GM12873 (cell line): Measurements from ENCODE around the gene TSHZ2.

Experiments used
- TF ChIP-seq, protein P1 (sequence below): IDR thresholded peaks from 2 replicates; pipeline ENCODE4 v1.5.1; 2012; ENCODE audit warnings: low read depth, mild to moderate bottlenecking, moderate library complexity, low read length, control low read depth; ENCODE audit not compliant: insufficient read depth; ENCODE audit errors: missing control alignments

Gene TSHZ2

DNA sequence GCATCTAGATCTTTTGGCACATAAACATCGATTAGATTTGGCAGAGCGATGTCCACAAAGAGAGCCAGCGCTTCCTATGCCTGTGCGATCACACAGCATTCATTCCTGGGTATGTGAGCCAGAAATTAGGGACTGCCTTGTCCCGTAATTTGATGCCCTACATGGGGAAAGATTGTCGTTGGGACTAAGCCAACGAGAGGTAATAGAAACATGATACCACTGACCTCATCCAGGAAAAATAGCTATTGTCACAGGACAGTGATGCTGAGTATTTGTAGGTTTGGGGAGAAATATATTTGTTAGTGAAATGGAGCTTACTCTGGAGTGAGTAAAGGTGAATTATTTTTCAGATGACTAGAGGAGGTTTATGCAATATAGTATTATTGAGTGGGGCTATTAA is 154.0 kb downstream of the TSHZ2 start:
- TF ChIP-seq, protein P1, sequence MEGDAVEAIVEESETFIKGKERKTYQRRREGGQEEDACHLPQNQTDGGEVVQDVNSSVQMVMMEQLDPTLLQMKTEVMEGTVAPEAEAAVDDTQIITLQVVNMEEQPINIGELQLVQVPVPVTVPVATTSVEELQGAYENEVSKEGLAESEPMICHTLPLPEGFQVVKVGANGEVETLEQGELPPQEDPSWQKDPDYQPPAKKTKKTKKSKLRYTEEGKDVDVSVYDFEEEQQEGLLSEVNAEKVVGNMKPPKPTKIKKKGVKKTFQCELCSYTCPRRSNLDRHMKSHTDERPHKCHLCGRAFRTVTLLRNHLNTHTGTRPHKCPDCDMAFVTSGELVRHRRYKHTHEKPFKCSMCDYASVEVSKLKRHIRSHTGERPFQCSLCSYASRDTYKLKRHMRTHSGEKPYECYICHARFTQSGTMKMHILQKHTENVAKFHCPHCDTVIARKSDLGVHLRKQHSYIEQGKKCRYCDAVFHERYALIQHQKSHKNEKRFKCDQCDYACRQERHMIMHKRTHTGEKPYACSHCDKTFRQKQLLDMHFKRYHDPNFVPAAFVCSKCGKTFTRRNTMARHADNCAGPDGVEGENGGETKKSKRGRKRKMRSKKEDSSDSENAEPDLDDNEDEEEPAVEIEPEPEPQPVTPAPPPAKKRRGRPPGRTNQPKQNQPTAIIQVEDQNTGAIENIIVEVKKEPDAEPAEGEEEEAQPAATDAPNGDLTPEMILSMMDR, result no peak

DNA sequence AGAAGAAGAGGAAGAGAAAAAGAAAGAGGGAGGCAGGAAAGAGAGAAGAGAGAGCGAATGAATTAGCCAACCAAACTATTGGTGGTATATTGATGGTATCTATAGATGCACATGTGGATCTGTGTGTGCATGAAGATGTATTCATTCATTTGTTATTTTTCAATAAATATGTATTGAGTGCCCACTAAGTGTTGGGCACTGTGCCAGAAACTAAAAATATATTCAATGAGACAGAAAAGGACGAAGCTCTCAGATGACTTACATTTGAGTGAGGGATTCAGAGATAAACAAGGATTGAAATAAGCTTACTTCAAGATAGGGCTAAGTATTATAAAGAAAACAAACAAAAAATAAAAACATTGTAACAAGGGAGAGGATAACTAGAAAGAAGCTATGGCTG is 154.9 kb downstream of the TSHZ2 start:
- TF ChIP-seq, protein P1, result no peak

DNA sequence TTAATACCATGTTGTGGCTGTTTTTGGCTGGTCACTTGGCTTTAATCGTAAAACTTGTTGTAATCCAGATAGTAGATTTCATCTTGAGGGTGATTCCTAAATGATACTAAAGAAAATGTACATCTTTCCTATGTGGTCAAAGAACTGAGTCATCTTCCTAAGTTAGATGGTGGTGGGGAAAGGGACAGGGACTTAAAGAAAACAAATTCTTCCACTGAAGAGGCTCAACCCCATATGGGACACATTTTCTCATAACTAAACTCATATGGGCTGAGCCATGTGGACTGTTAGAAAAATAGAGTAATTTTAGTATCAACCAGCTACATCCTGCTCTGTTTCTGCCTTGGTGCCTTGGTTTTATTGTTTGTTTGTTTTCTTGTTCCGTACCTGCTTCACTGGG is 155.8 kb downstream of the TSHZ2 start:
- TF ChIP-seq, protein P1, result no peak

DNA sequence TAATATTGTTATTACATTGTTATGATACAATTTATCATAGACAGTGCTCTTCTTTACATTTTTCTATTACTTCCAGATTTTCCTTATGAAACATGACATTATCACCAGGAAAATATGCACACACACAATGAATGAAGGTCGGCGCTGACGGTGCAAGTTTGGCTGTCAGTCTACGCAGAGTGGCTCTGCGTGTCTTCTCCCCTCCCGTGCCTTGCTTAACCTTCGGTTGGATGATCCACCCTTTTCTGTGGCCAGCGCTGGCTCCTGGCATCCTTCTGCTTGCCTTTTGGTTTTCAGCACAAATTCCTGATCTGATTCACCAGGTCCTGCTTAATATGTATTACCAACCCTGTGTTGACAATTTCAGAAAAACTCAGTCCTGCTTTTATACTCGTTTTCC is 157.4 kb downstream of the TSHZ2 start:
- TF ChIP-seq, protein P1, result no peak

DNA sequence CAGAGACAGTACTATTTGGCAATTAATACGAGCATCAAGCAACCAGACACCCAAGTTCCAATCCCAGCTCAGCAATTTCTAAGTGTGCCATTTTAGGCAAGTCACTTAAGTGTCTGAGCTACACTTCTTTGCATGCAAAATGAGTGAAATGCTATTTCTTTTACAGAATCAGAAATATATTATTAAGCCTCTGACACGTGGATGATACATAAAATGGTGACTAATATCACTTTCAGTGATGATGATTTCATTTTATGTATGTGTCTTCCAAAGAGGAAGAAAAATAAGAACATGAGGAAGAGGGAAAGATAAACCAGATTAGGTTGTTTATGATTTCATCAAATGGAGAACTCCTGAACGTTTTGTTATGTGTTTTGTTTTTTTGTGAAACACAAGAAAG is 158.6 kb downstream of the TSHZ2 start:
- TF ChIP-seq, protein P1, result no peak

DNA sequence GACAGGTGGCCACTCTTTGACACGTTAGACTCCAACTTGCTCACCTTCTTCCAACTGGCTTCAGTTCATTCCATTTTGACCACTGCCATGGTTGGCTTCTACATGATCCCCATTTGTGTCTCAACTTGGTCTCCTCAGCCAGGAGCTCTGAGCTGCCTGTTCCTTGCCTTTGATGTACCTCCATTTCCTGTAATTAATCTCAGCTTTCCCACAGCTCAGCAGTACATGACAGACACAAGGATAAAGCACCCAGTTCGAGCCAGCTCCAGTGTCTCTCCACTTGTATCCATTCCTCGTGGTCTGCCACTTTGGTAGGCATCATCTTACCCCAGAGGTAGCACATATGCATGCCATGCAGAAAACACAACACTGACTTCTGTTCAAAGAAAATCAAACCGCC is 161.0 kb downstream of the TSHZ2 start:
- TF ChIP-seq, protein P1, result no peak

DNA sequence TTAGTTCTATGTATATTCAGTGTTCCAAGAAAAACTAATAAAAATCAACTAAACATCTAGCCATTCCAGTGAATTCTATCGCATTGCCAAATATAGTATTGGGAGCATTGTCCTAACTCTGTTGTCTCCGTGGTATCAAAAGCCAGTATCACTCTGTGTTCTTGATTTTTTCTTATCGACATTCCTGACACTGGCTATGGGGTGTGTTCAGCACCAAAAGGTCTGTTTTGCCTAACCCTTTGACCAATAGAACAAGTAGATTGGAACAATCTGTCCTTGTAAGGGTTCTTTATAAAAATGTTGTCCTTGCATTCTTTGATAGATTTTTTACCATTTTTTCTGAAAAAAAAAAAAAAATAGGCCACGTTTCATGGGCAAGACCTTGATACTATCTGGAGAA is 161.5 kb downstream of the TSHZ2 start:
- TF ChIP-seq, protein P1, result no peak
